Measurements from ENCODE around the gene PAOX. TPM values are rescaled to one million over a fixed set of nuclear protein-coding genes. Genes with fewer than 3 reads are reported as not detected.

PAOX gene
- total and polyA plus RNA-seq, 2 of the 4 experiments (the other 2 are of a cell fraction): 3.8 to 4.5 TPM

- H3K27ac ChIP-seq (ENCODE audit: insufficient read depth, low read length): no peak overlapping the region
- in situ Hi-C loops (cut with MboI; ENCODE audit: low sequenced_read_pairs): no loop called here
Observed at GRCh38 chr10:133358925-133359310, 20.1 kb upstream of the PAOX start.

More at GRCh38 chr10:133358925-133359310, 20.1 kb upstream of the PAOX start:
- 86% methylated on average over 5 of the region's 11 CpGs; no CpG with 5 or more reads in 1 of the 2 experiments for WGBS, 2 experiments (ENCODE audit: extremely low coverage in 2 of 2, insufficient read length in 1 of 2)
- Histone ChIP-seq H3K27me3 (ENCODE audit: control insufficient read depth, insufficient read depth, low read length) (no peaks in the 10 kb centered on the region), H3K18ac (ENCODE audit: low read depth, low read length) (no peak overlapping the region), H2AFZ (replicated peaks; ENCODE audit: low read length, poor library complexity) (no peak overlapping the region), H3K23ac (ENCODE audit: low read depth, low read length) (no peak overlapping the region), H3K4me1 (ENCODE audit: control insufficient read depth, insufficient read depth, low read length) (peaks cover 6% of the 10 kb centered on the region; the same call in 1 of the 2 replicates), H3K14ac (replicated peaks; ENCODE audit: low read depth, low read length) (no peak overlapping the region), H3K9me3 (ENCODE audit: control insufficient read depth, insufficient read depth, low read length) (no peaks in the 10 kb centered on the region), H2BK15ac (ENCODE audit: low read depth, low read length) (no peak overlapping the region), H3K9ac (ENCODE audit: low read depth, low read length) (no peak overlapping the region), H4K91ac (ENCODE audit: insufficient read depth, low read depth, low read length) (no peak overlapping the region), H2AK5ac (ENCODE audit: low read depth, low read length) (no peak overlapping the region), H3K4me3 (ENCODE audit: insufficient read depth, low read depth, low read length) (no peak overlapping the region), H3K36me3 (ENCODE audit: control insufficient read depth, insufficient read depth, low read length) (peaks cover 20% of the 10 kb centered on the region), H3K79me1 (ENCODE audit: low read depth in 1 of 2, low read length in 2 of 2) (peaks cover 8 to 13% of the 10 kb centered on the region in 2 experiments; a peak in 2 of 4 replicates), H2BK5ac (ENCODE audit: low read depth, low read length, poor library complexity, severe bottlenecking) (no peak overlapping the region), H2AK9ac (replicated peaks; ENCODE audit: low read depth, low read length, poor library complexity) (no peak overlapping the region), H3K9me1 (ENCODE audit: insufficient read depth, low read length) (no peaks in the 10 kb centered on the region), H3K4me2 (ENCODE audit: low read depth, low read length) (no peak overlapping the region), H4K20me1 (ENCODE audit: insufficient read depth, low read length) (no peaks in the 10 kb centered on the region; the same call in 1 of the 2 replicates), H3K4ac (ENCODE audit: low read depth, low read length) (no peak overlapping the region), H4K5ac (ENCODE audit: low read depth, low read length) (no peak overlapping the region), H2BK20ac (ENCODE audit: low read depth, low read length) (no peak overlapping the region), H4K8ac (ENCODE audit: low read depth in 2 of 2, low read length in 2 of 2) (no peak overlapping the region), H3K56ac (ENCODE audit: extremely low read depth, insufficient read depth, low read length) (no peak overlapping the region), H2BK120ac (ENCODE audit: low read depth, low read length) (no peak overlapping the region)
- BruUV-seq (replicated peaks): no TSS peak
- no peak for DNase-seq
- POLR2A ChIA-PET (ENCODE audit: unreplicated experiment): no interaction called here
- dilution Hi-C loops (cut with HindIII; ENCODE audit: low sequenced_read_pairs, unreplicated experiment): no loop called here
- TF ChIP-seq SMC3 (IDR thresholded peaks at IDR 0.05; ENCODE audit: low read depth, low read length) (no peak), FOS (IDR thresholded peaks at IDR 0.05; ENCODE audit: low read depth, low read length) (no peak), MXI1 (IDR thresholded peaks at IDR 0.05; ENCODE audit: borderline replicate concordance, low read depth, low read length) (no peak), MAZ (IDR thresholded peaks at IDR 0.05; ENCODE audit: borderline replicate concordance, low read depth, low read length) (no peak), CTCF (conservative IDR thresholded peaks at IDR 0.05; ENCODE audit: low read depth, low read length) (no peak), MAFK (IDR thresholded peaks at IDR 0.05; ENCODE audit: low read depth, low read length) (no peak), CEBPB (IDR thresholded peaks at IDR 0.05; ENCODE audit: low read depth, low read length) (no peak), RAD21 (IDR thresholded peaks at IDR 0.05; ENCODE audit: low read length) (no peak), BHLHE40 (IDR thresholded peaks at IDR 0.05; ENCODE audit: low read depth, low read length) (no peak), USF2 (IDR thresholded peaks at IDR 0.05; ENCODE audit: low read depth, low read length) (no peak), NFE2L2 (IDR thresholded peaks at IDR 0.05; ENCODE audit: low read depth, low read length) (no peak), POLR2A (IDR thresholded peaks at IDR 0.05; ENCODE audit: low read depth, low read length) (no peak), RCOR1 (IDR thresholded peaks at IDR 0.05; ENCODE audit: insufficient replicate concordance, low read length) (no peak)
- intact Hi-C loops (cut with micrococcal nuclease): no loop called here
- CTCF ChIA-PET: no interaction called here
- no peak for ATAC-seq (ENCODE audit: low read depth)
